ENCODE measurements around the gene SERPIND1. TPM values are rescaled to one million over a fixed set of nuclear protein-coding genes. Genes with fewer than 3 reads are reported as not detected.

The SERPIND1 gene
- total RNA-seq, 3 donors from 2014 or later, result 0.29 TPM; not detected in 2

DNA sequence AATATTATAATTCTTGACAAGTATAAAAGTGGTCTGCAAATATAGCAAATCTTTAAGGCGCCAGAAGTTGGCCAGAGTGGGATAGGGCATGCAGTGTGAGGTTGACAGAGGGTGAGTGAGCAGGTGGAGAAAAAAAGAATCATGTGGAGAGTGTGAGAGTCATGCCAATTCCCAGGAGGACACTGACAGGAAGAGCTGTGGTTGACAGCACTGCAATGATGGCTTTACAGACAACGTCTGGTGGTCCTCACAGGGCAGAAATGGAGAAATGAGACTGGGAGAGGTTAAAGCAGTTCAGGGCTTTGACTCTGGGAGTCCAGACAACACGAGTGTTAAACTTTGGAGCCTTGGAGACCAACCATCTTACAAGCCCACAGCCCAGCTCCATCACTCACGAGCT, 34.9 kb downstream of the SERPIND1 start:
- Histone ChIP-seq H3K4me1 (no peaks in the 10 kb centered on the region), H3K36me3 (no peaks in the 10 kb centered on the region), H3K27me3 (no peaks in the 10 kb centered on the region), H3K4me3 (no peak overlapping the region), H3K27ac (no peak overlapping the region), H3K9me3 (no peaks in the 10 kb centered on the region)
- TF ChIP-seq POLR2AphosphoS5 (IDR thresholded peaks at IDR 0.05), result no peak
- no peak for TF ChIP-seq POLR2A (IDR thresholded peaks at IDR 0.05)
- no peak for TF ChIP-seq CTCF (IDR thresholded peaks at IDR 0.05)
- intact Hi-C loops (cut with DNase I; ENCODE audit: low total_unique reads), result no loop called here
- DNase-seq (ENCODE audit: low spot score in 2 of 2), result no peak

DNA sequence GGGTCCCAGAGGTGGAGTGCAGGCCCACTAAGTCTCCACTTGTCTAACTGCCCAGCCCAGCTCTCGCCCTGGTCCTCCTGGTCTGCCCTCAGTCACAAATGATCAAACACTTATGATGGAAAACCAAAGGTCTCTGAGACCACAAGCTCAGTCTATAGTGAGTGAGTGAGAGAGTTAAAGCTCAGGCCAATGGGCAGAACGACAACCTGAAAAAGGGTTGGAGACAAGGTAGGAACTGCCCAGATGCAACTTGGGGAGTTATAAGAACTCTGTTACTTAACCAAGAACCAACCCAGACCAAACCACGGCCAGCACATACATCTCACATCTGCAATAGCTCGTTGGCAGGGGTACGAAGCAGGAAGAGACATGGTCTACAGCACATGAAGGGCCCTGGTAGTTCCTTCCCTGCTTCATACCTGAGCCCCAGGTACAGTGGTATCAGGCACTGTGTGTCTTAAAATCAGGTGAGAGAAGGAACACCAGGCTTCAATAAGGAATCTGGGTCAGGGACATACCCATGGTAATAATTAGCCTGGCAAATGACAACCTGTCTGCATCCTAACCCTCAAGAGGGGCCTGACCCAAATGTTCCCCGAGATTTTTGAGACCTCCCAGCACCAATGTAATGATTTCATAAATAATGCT, 35.7 kb downstream of the SERPIND1 start:
- TF ChIP-seq POLR2A (IDR thresholded peaks at IDR 0.05) (no peak), POLR2AphosphoS5 (IDR thresholded peaks at IDR 0.05) (no peak), CTCF (IDR thresholded peaks at IDR 0.05) (no peak)
- no peak overlapping the region for H3K27ac ChIP-seq
- H3K27me3 ChIP-seq, result no peaks in the 10 kb centered on the region
- peak in 1 of 2 donors; percentile 22 for DNase-seq (ENCODE audit: low spot score in 2 of 2)
- no peaks in the 10 kb centered on the region for H3K9me3 ChIP-seq
- H3K4me1 ChIP-seq, result no peaks in the 10 kb centered on the region
- no peaks in the 10 kb centered on the region for H3K36me3 ChIP-seq
- H3K4me3 ChIP-seq, result no peak overlapping the region
- intact Hi-C loops (cut with DNase I; ENCODE audit: low total_unique reads), result no loop called here

- TF ChIP-seq POLR2AphosphoS5 (IDR thresholded peaks at IDR 0.05) (no peak), POLR2A (IDR thresholded peaks at IDR 0.05) (no peak), CTCF (IDR thresholded peaks at IDR 0.05) (no peak)
- no peak for DNase-seq (ENCODE audit: low spot score in 2 of 2)
- no peaks in the 10 kb centered on the region for H3K9me3 ChIP-seq
- H3K27ac ChIP-seq, result no peak overlapping the region
- no peaks in the 10 kb centered on the region for H3K4me1 ChIP-seq
- H3K4me3 ChIP-seq, result no peak overlapping the region
- H3K27me3 ChIP-seq, result no peaks in the 10 kb centered on the region
- intact Hi-C loops (cut with DNase I; ENCODE audit: low total_unique reads), result no loop called here
- no peaks in the 10 kb centered on the region for H3K36me3 ChIP-seq
Observed at GRCh38 chr22:20810645-20811044, 36.7 kb downstream of the SERPIND1 start.

- no peaks in the 10 kb centered on the region for H3K4me1 ChIP-seq
- no peaks in the 10 kb centered on the region for H3K9me3 ChIP-seq
- no peaks in the 10 kb centered on the region for H3K36me3 ChIP-seq
- H3K4me3 ChIP-seq, result no peak overlapping the region
- intact Hi-C loops (cut with DNase I; ENCODE audit: low total_unique reads), result no loop called here
- no peak overlapping the region for H3K27ac ChIP-seq
- peak in 1 of 2 donors; percentile 12 for DNase-seq (ENCODE audit: low spot score in 2 of 2)
- H3K27me3 ChIP-seq, result no peaks in the 10 kb centered on the region
- TF ChIP-seq POLR2A (IDR thresholded peaks at IDR 0.05) (no peak), CTCF (IDR thresholded peaks at IDR 0.05) (no peak), POLR2AphosphoS5 (IDR thresholded peaks at IDR 0.05) (no peak)
Observed at GRCh38 chr22:20811171-20811570, 37.3 kb downstream of the SERPIND1 start.

DNA sequence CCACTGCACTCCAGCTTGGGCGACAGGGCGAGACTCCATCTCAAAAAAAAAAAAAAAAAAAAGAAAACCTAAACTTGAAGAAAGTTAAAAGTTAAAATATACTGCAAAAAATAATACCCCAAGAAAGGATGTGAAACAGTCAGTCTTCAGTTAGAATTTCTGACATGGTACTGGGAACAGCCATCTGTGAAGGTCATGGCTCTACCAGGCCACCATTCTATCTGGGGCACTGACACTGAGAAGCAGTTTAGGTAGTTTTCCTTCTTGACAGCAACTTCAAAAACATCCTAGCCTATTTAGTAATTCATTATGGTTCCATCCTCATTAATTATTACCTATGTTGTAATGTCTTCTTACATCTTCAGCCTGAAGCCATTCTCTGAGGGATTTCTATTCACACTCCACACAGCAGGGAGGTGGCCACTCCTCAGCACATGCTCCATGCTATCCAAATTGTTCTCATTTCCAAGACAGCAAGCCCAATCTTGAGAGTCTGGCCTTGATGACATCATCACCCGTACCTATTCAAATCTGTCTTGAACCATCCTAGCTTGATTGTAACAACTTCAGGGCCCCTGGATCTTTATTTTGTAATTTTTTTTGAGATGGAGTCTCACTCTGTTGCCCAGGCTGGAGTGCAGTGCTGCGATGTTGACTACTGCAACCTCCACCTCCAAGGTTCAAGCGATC, 38.2 kb downstream of the SERPIND1 start:
- DNase-seq (ENCODE audit: low spot score in 2 of 2), result no peak
- H3K27ac ChIP-seq, result no peak overlapping the region
- no peaks in the 10 kb centered on the region for H3K27me3 ChIP-seq
- H3K4me3 ChIP-seq, result no peak overlapping the region
- no peaks in the 10 kb centered on the region for H3K36me3 ChIP-seq
- intact Hi-C loops (cut with DNase I; ENCODE audit: low total_unique reads), result no loop called here
- no peaks in the 10 kb centered on the region for H3K9me3 ChIP-seq
- no peak for TF ChIP-seq POLR2A (IDR thresholded peaks at IDR 0.05)
- no peak for TF ChIP-seq CTCF (IDR thresholded peaks at IDR 0.05)
- TF ChIP-seq POLR2AphosphoS5 (IDR thresholded peaks at IDR 0.05), result no peak
- no peaks in the 10 kb centered on the region for H3K4me1 ChIP-seq

Data from breast epithelium (tissue), 4 donors.